ENCODE measurements around the gene HIRA. TPM values are rescaled to one million over a fixed set of nuclear protein-coding genes. Genes with fewer than 3 reads are reported as not detected.

HIRA gene
- total and polyA plus RNA-seq, 9 of the 15 experiments (the other 6 are each of a cell fraction or from before 2014, with no cell fraction given) = 0.96 to 132 (median 58.4) TPM

GRCh38 chr22:19406281-19406811 lies 25.2 kb downstream of the HIRA start (continued):
- TF ChIP-seq KLF1 (tag; IDR thresholded peaks at IDR 0.05) (0 out of 2 replicates have a peak, but pooled peaks have one; percentile 14), FOXP1 (CRISPR knock-in tag; IDR thresholded peaks at IDR 0.05) (no peak), ZBTB33 (CRISPR knock-in tag; IDR thresholded peaks at IDR 0.05) (no peak), LARP7 (IDR thresholded peaks at IDR 0.05) (no peak), ZKSCAN3 (CRISPR knock-in tag; IDR thresholded peaks at IDR 0.05) (no peak), ZNF639 (CRISPR knock-in tag; conservative IDR thresholded peaks at IDR 0.05 in 1 of 2, IDR thresholded peaks at IDR 0.05 in 1 of 2) (no peak), MEIS2 (IDR thresholded peaks at IDR 0.05; ENCODE audit: partially characterized antibody) (peak; percentile 93), MAZ (CRISPR knock-in tag; conservative IDR thresholded peaks at IDR 0.05 in 1 of 2, IDR thresholded peaks at IDR 0.05 in 1 of 2) (peak in 1 of 2 experiments; percentile 84; a peak in 2 of 4 replicates), RBM14 (IDR thresholded peaks at IDR 0.05; ENCODE audit: borderline replicate concordance, insufficient read depth, low read depth, low read length) (no peak), SIX5 (IDR thresholded peaks at IDR 0.05; ENCODE audit: borderline replicate concordance in 1 of 2, insufficient read depth in 1 of 2, low read depth in 1 of 2, low read length in 2 of 2) (no peak), CHD2 (IDR thresholded peaks at IDR 0.05; ENCODE audit: low read depth, low read length) (peak; percentile 18; the same call in 1 of the 2 replicates), HOXB6 (CRISPR knock-in tag; IDR thresholded peaks at IDR 0.05; ENCODE audit: borderline replicate concordance) (no peak), ZNF224 (CRISPR knock-in tag; IDR thresholded peaks at IDR 0.05) (no peak), MAFK (IDR thresholded peaks at IDR 0.05; ENCODE audit: low read length) (peak; percentile 39), ARID4B (CRISPR knock-in tag; IDR thresholded peaks at IDR 0.05) (no peak), SMAD2 (IDR thresholded peaks at IDR 0.05; ENCODE audit: low read depth, low read length) (no peak), USF2 (CRISPR knock-in tag; IDR thresholded peaks at IDR 0.05) (no peak)
